Panc1 (cell line): Measurements from ENCODE around the gene THPO. TPM values are rescaled to one million over a fixed set of nuclear protein-coding genes. Genes with fewer than 3 reads are reported as not detected.
A peak's percentile ranks its signal among the peaks of the same experiment; 100 is the strongest.

ENCODE experiments used
- ATAC-seq: fragments of 200-7000 bp; cut with Tn5 transposase; 2 replicates; pipeline ENCODE4 v1.9.1; 2020; ENCODE audit warnings: mild to moderate bottlenecking, moderate library complexity
- BruUV-seq: library from RNA; stranded (reverse); fragments of 400-500 nt; replicated peaks from 2 replicates; lab custom pipeline; 2021; lab: Mats Ljungman, UMichigan
- CTCF ChIA-PET: fragments of 300-600 bp; sonication (Branson Sonifier 250); formaldehyde crosslinking; loops from one replicate; lab custom pipeline; 2022; ENCODE audit warnings: antibody characterized with exemption; lab: Charles Lee
- POLR2A ChIA-PET: fragments of 300-600 bp; sonication (Branson Sonifier 250); formaldehyde crosslinking; loops from one replicate; lab custom pipeline; 2022; ENCODE audit warnings: antibody characterized with exemption; lab: Charles Lee
- DNase-seq: peaks from one replicate; pipeline ENCODE4 v3.0.0-alpha.2; 2010; ENCODE audit warnings: low read depth, low spot score
- H3K27ac ChIP-seq: 2 replicates; pipeline ENCODE4 v1.5.1; 2011; ENCODE audit warnings: mild to moderate bottlenecking, low read length, inconsistent platforms
- H3K27me3 ChIP-seq: fragments of 200-500 bp; sonication (Bioruptor generic); 2 replicates; pipeline ENCODE4 v1.6.0; 2014; ENCODE audit warnings: low read length, inconsistent platforms; ENCODE audit not compliant: control insufficient read depth, insufficient read depth
- H3K36me3 ChIP-seq: fragments of 200-500 bp; sonication (Bioruptor generic); 2 replicates; pipeline ENCODE4 v1.5.1; 2014; ENCODE audit warnings: inconsistent platforms, mild to moderate bottlenecking, low read length, moderate library complexity; ENCODE audit not compliant: control insufficient read depth, insufficient read depth
- H3K4me1 ChIP-seq: 2 replicates; pipeline ENCODE4 v1.5.1; 2011; ENCODE audit warnings: inconsistent platforms, mild to moderate bottlenecking, low read length, moderate library complexity; ENCODE audit not compliant: control insufficient read depth, insufficient read depth
- H3K4me3 ChIP-seq, 2 experiments: 2 replicates each; pipeline ENCODE4 v1.5.1; 2011 to 2012; ENCODE audit warnings: low read depth in 2 of 2, low read length in 2 of 2, mild to moderate bottlenecking in 2 of 2, inconsistent platforms in 1 of 2, moderate library complexity in 1 of 2
- H3K9me3 ChIP-seq: fragments of 200-500 bp; sonication (Bioruptor generic); 2 replicates; pipeline ENCODE4 v1.5.1; 2014; ENCODE audit warnings: low read depth, mild to moderate bottlenecking, inconsistent platforms, low read length, moderate library complexity; ENCODE audit not compliant: control insufficient read depth, insufficient read depth
- POLR2AphosphoS5 ChIP-seq: IDR thresholded peaks from 2 replicates; pipeline ENCODE4 v1.6.1; 2012; ENCODE audit warnings: mild to moderate bottlenecking, low read depth, low read length, moderate library complexity
- SIN3A ChIP-seq: IDR thresholded peaks from 2 replicates; pipeline ENCODE4 v1.6.1; 2012; ENCODE audit warnings: low read depth, mild to moderate bottlenecking, low read length, moderate library complexity, borderline replicate concordance; ENCODE audit not compliant: insufficient read depth
- TCF7L2 ChIP-seq: IDR thresholded peaks from 2 replicates; pipeline ENCODE4 v1.6.1; 2011; ENCODE audit warnings: mild to moderate bottlenecking, low read depth, low read length, inconsistent platforms
- in situ Hi-C: cut with HindIII; loops from 2 replicates; pipeline ENCODE4 v1.10.0; 2016; ENCODE audit warnings: low sequenced_read_pairs, low pct_unique_long_range_greater_than_20kb
- intact Hi-C: fragments of 100-400 bp; cut with micrococcal nuclease; formaldehyde crosslinking; loops from one replicate; pipeline ENCODE4 v1.10.0; 2022; ENCODE audit not compliant: unreplicated experiment
- total RNA-seq: library from RNA; stranded (reverse); gene quantifications from one replicate; pipeline ENCODE4 v1.2.1, GENCODE V29; 2021; ENCODE audit not compliant: unreplicated experiment
- TF ChIP-seq, protein P1 (sequence below): fragments of 450-650 bp; IDR thresholded peaks from 2 replicates; pipeline ENCODE4 v1.5.1; 2017; ENCODE audit warnings: mild to moderate bottlenecking
- TF ChIP-seq, protein P2 (sequence below), 2 experiments: IDR thresholded peaks; 2 replicates each; pipeline ENCODE4 v1.6.1; 2011 to 2012; ENCODE audit warnings: low read depth in 2 of 2, control low read depth in 1 of 2, low read length in 1 of 2, mild to moderate bottlenecking in 1 of 2, moderate library complexity in 1 of 2; ENCODE audit not compliant: insufficient read depth in 1 of 2

Gene THPO
- total RNA-seq, 1 experiment from 2014 or later, result not detected

DNA sequence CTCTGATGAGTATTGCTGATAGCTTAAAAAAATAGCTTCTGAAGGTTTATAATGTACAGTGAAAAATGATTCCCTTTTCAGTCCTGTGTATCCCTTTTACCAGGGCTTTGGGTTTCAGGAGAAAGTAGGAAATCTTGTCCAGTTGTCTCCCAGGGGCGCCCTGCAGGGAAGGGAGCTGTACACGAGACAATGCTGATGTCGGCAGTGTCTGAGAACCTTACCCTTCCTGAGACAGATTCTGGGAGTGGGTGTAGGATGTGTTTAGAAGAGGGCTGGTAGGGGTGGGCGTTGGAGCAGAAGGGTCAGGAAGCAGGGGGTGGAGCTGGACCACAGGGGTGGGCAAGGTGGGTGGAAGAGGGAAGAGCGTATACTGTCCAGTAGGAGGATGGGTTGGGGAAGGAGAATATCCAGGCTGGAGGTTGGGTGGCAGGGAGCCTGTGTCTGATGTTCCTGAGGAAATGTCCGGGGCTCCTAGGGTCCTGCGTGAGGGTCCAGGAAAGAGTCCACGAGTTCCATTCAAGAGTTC lies 5.6 kb downstream of the THPO start:
- Histone ChIP-seq H3K9me3 (no peaks in the 10 kb centered on the region), H3K4me3 (no peak overlapping the region), H3K36me3 (peaks cover 11% of the 10 kb centered on the region; the same call in 1 of the 2 replicates), H3K27ac (no peak overlapping the region), H3K27me3 (peaks cover 8% of the 10 kb centered on the region), H3K4me1 (peaks cover 12% of the 10 kb centered on the region)
- ATAC-seq, result no peak
- intact Hi-C loops, result loop anchor here (10.0 kb wide), 1 partner anchor 142 kb away; no protein-coding TSS in a partner anchor
- TF ChIP-seq POLR2AphosphoS5 (no peak), TCF7L2 (no peak), SIN3A (no peak)
- TF ChIP-seq, protein P1, sequence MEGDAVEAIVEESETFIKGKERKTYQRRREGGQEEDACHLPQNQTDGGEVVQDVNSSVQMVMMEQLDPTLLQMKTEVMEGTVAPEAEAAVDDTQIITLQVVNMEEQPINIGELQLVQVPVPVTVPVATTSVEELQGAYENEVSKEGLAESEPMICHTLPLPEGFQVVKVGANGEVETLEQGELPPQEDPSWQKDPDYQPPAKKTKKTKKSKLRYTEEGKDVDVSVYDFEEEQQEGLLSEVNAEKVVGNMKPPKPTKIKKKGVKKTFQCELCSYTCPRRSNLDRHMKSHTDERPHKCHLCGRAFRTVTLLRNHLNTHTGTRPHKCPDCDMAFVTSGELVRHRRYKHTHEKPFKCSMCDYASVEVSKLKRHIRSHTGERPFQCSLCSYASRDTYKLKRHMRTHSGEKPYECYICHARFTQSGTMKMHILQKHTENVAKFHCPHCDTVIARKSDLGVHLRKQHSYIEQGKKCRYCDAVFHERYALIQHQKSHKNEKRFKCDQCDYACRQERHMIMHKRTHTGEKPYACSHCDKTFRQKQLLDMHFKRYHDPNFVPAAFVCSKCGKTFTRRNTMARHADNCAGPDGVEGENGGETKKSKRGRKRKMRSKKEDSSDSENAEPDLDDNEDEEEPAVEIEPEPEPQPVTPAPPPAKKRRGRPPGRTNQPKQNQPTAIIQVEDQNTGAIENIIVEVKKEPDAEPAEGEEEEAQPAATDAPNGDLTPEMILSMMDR, result no peak
- TF ChIP-seq, protein P2, sequence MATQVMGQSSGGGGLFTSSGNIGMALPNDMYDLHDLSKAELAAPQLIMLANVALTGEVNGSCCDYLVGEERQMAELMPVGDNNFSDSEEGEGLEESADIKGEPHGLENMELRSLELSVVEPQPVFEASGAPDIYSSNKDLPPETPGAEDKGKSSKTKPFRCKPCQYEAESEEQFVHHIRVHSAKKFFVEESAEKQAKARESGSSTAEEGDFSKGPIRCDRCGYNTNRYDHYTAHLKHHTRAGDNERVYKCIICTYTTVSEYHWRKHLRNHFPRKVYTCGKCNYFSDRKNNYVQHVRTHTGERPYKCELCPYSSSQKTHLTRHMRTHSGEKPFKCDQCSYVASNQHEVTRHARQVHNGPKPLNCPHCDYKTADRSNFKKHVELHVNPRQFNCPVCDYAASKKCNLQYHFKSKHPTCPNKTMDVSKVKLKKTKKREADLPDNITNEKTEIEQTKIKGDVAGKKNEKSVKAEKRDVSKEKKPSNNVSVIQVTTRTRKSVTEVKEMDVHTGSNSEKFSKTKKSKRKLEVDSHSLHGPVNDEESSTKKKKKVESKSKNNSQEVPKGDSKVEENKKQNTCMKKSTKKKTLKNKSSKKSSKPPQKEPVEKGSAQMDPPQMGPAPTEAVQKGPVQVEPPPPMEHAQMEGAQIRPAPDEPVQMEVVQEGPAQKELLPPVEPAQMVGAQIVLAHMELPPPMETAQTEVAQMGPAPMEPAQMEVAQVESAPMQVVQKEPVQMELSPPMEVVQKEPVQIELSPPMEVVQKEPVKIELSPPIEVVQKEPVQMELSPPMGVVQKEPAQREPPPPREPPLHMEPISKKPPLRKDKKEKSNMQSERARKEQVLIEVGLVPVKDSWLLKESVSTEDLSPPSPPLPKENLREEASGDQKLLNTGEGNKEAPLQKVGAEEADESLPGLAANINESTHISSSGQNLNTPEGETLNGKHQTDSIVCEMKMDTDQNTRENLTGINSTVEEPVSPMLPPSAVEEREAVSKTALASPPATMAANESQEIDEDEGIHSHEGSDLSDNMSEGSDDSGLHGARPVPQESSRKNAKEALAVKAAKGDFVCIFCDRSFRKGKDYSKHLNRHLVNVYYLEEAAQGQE (IDR thresholded peaks at IDR 0.05; ENCODE audit: insufficient read depth in 1 of 2, low read depth in 2 of 2, low read length in 1 of 2), result no peak
- in situ Hi-C loops, result no loop called here
- BruUV-seq, result no TSS peak
- CTCF ChIA-PET, result interaction anchor here (0.5 to 4.4 kb wide), 8 partner anchors 18 to 461 kb away, joined by 4 to 53 read pairs (median 13); partner anchors contain the start of gene VPS8
- POLR2A ChIA-PET, result no interaction called here
- DNase-seq, result no peak

DNA sequence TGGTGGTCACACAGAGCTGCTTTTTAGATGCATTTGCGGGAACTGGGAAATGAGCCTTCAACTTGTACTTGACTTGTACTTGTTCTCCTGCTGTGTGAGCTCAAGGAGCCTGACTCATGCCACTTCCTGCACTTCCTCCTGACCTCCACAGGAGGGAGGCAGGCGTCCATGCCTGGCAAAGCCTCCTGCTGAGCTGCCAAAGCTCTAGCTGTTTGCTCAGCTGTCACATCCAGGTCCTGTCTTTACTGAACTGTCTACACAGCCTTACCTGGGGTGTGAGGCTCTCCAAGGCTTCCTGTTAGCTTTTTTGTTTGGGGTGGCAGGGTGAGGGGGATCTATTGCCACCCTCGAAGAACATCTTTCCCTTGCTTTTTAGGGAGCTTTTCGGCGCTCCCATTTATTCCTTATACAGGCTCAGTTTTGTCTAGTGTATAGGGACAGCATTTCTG lies 6.4 kb downstream of the THPO start:
- intact Hi-C loops, result loop anchor here (2.0 to 10.0 kb wide), 3 partner anchors 97 to 173 kb away; no protein-coding TSS in a partner anchor
- H3K9me3 ChIP-seq, result no peaks in the 10 kb centered on the region
- ChIA-PET POLR2A (interaction anchor here (0.6 kb wide), 1 partner anchor 171 kb away, joined by 8 read pairs; no protein-coding TSS in a partner anchor), CTCF (interaction anchor here (0.6 to 4.4 kb wide), 15 partner anchors 9 to 174 kb away, joined by 3 to 53 read pairs (median 5); no protein-coding TSS in a partner anchor)
- H3K4me1 ChIP-seq, result peaks cover 12% of the 10 kb centered on the region
- TF ChIP-seq, protein P2 (IDR thresholded peaks at IDR 0.05; ENCODE audit: insufficient read depth in 1 of 2, low read depth in 2 of 2, low read length in 1 of 2), result 0 out of 4 replicates have a peak, but pooled peaks of 1 of the 2 experiments have one; percentile 38
- peak; percentile 39; the same call in 1 of the 2 replicates for TF ChIP-seq POLR2AphosphoS5
- 0 out of 2 replicates have a peak, but pooled peaks have one; percentile 49 for TF ChIP-seq SIN3A
- TF ChIP-seq TCF7L2, result no peak
- TF ChIP-seq, protein P1, result peak; percentile 98
- no peak overlapping the region for H3K27ac ChIP-seq
- BruUV-seq, result no TSS peak
- H3K36me3 ChIP-seq, result peaks cover 14% of the 10 kb centered on the region
- H3K27me3 ChIP-seq, result peaks cover 8% of the 10 kb centered on the region
- peak; percentile 93 for ATAC-seq
- in situ Hi-C loops, result no loop called here
- no peak overlapping the region for H3K4me3 ChIP-seq
- peak; percentile 84 for DNase-seq
